ENCODE data around the gene RNF112. TPM values are rescaled to one million over a fixed set of nuclear protein-coding genes. Genes with fewer than 3 reads are reported as not detected.

Gene RNF112
- total RNA-seq, 1 donor from 2014 or later = 1.1 TPM

DNA sequence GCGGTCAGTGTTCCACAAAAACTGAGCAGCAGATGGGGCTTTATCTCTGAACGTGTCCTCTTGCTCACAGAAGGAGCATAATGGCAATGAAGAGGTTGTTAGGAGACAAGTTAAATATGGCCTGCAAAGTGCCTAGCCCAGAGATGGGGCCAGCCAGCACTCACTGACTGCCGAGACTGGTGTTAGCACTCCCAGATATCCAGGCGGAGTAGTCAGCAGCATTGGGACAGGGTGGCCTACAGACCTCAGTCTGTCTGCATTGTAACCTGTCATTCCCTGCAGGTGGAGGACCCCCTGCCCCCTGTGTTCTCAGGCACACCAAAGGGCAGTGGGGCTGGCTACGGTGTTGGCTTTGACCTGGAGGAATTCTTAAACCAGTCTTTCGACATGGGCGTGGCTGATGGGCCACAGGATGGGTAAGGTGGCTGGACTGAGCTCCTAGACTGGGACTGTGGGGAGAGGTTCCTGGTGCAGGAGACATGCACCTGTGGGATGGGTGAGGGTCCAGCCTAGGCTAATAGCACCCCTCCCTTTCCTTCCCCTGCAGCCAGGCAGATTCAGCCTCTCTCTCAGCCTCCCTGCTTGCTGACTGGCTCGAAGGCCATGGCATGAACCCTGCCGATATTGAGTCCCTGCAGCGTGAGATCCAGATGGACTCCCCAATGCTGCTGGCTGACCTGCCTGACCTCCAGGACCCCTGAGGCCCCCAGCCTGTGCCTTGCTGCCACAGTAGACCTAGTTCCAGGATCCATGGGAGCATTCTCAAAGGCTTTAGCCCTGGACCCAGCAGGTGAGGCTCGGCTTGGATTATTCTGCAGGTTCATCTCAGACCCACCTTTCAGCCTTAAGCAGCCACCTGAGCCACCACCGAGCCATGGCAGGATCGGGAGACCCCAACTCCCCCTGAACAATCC lies 28.2 kb upstream of the RNF112 start:
- Mint-ChIP-seq H3K4me3 (ENCODE audit: low read depth) (no peak overlapping the region), H3K36me3 (ENCODE audit: insufficient read depth) (peaks cover 16% of the 10 kb centered on the region), H3K9me3 (ENCODE audit: low read depth) (no peaks in the 10 kb centered on the region), H3K27me3 (no peaks in the 10 kb centered on the region), H3K27ac (no peak overlapping the region), H3K4me1 (ENCODE audit: low read depth) (peaks cover 22% of the 10 kb centered on the region)
- TF ChIP-seq, protein P1, sequence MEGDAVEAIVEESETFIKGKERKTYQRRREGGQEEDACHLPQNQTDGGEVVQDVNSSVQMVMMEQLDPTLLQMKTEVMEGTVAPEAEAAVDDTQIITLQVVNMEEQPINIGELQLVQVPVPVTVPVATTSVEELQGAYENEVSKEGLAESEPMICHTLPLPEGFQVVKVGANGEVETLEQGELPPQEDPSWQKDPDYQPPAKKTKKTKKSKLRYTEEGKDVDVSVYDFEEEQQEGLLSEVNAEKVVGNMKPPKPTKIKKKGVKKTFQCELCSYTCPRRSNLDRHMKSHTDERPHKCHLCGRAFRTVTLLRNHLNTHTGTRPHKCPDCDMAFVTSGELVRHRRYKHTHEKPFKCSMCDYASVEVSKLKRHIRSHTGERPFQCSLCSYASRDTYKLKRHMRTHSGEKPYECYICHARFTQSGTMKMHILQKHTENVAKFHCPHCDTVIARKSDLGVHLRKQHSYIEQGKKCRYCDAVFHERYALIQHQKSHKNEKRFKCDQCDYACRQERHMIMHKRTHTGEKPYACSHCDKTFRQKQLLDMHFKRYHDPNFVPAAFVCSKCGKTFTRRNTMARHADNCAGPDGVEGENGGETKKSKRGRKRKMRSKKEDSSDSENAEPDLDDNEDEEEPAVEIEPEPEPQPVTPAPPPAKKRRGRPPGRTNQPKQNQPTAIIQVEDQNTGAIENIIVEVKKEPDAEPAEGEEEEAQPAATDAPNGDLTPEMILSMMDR (IDR thresholded peaks at IDR 0.05; ENCODE audit: unreplicated experiment) = no peak
- DNase-seq (ENCODE audit: low spot score, unreplicated experiment) = no peak

DNA sequence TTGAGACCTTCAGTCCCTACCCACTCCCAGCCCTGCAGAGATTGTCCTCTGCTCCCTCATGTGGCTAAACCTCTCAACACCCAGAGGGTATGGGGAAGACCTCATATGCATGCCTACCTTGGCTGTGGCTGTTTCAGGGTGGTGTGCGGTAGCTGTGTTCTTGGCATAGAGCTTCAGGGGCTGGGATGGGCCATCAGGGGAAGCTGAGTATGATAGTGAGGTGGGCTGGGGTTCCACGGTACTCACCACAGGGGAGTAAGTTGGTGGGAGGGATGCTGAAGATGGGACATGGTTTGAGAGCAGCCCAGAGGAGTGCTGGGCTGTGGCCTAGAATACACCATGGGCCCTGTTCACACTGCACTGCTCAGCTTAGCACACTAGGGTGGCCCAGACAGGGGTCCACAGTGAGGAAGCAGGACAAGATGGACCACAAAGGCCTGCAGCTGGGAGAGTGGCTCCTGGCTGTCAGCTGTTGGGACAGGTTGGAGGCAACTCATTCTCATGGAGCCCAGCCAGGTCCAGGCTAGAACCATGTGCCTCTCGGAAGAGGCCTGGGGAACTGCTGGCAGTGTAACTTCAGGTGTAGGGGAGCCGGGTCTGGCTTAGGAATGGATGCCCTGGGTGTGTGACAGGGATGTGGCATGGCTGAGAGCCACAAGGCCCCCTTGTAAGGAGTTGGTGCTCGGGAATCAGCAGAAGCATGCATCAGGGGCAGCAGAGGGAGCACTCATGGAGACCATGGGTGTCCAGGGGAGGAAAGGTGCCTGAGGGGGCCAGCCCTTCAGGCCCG lies 27.2 kb upstream of the RNF112 start:
- Mint-ChIP-seq H3K36me3 (ENCODE audit: insufficient read depth) (peaks cover 16% of the 10 kb centered on the region), H3K27ac (no peak overlapping the region), H3K4me1 (ENCODE audit: low read depth) (peaks cover 25% of the 10 kb centered on the region), H3K27me3 (no peaks in the 10 kb centered on the region), H3K9me3 (ENCODE audit: low read depth) (no peaks in the 10 kb centered on the region), H3K4me3 (ENCODE audit: low read depth) (no peak overlapping the region)
- DNase-seq (ENCODE audit: low spot score, unreplicated experiment) = no peak
- TF ChIP-seq, protein P1 (IDR thresholded peaks at IDR 0.05; ENCODE audit: unreplicated experiment) = no peak

DNA sequence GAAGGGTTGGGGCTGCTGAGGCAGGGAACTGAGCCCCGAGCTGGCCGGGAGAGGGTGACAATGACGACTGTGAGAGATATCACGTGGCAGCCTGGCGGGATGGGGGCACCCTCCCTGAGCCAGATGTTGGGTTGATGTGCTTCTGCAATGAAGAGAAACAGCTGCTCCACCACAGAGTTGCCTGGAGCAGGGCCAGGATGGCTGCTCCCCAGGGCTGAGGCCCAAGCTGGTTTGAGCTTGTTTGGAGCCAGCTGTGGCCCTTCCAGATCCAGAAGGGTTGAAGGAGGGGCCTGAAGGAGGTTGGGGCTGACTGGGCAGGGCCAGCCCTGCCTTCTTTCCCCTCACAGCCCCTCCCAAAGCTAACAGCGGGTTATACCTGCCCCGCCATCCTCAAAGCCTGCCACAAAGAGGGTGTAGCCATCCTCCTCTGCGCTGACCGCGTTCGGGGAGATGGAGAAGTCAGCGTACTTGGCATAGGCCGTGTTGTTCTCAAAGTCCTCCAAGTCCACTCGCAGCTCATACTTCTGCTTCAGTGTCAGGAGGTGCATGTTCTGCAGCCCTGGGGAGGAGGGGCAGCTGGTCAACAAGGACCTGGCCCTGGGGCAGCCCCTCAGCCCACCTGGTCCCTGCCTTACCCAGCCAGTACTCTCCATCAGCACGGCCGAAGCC lies 26.2 kb upstream of the RNF112 start:
- Mint-ChIP-seq H3K4me1 (ENCODE audit: low read depth) (peaks cover 16% of the 10 kb centered on the region), H3K9me3 (ENCODE audit: low read depth) (no peaks in the 10 kb centered on the region), H3K27ac (peak overlapping the region; percentile 31), H3K4me3 (ENCODE audit: low read depth) (no peak overlapping the region), H3K27me3 (no peaks in the 10 kb centered on the region), H3K36me3 (ENCODE audit: insufficient read depth) (peaks cover 15% of the 10 kb centered on the region)
- TF ChIP-seq, protein P1 (IDR thresholded peaks at IDR 0.05; ENCODE audit: unreplicated experiment) = no peak
- no peak for DNase-seq (ENCODE audit: low spot score, unreplicated experiment)

DNA sequence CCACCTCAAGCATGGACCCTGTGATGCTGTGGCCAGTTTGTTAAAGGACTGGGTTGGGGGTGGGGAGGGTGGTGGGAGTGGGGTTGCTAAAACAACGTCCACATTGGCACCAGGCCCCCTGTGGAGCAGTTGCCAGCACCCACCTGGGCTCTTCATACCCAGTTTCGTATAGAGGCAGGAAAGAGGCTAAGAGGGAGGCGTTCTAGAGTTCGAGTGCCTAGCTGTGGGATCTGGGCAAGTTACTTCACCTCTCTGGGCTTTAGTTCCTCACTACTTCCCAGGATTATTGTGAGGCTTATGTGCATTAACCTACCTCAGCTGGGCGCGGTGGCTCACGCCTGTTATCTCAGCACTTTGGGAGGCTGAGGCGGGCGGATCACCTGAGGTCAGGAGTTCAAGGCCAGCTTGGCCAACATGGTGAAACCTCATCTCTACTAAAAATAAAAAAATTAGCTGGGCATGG lies 25.5 kb upstream of the RNF112 start:
- Mint-ChIP-seq H3K27me3 (no peaks in the 10 kb centered on the region), H3K4me3 (ENCODE audit: low read depth) (no peak overlapping the region), H3K4me1 (ENCODE audit: low read depth) (peaks cover 16% of the 10 kb centered on the region), H3K36me3 (ENCODE audit: insufficient read depth) (peaks cover 14% of the 10 kb centered on the region), H3K9me3 (ENCODE audit: low read depth) (no peaks in the 10 kb centered on the region), H3K27ac (no peak overlapping the region)
- no peak for DNase-seq (ENCODE audit: low spot score, unreplicated experiment)
- TF ChIP-seq, protein P1 (IDR thresholded peaks at IDR 0.05; ENCODE audit: unreplicated experiment) = no peak

Measured in progenitor cell of endocrine pancreas (in vitro differentiated cells).